Right ventricle myocardium superior (tissue), 1 donor: ENCODE results near the gene NKAPL. TPM values are rescaled to one million over a fixed set of nuclear protein-coding genes. Genes with fewer than 3 reads are reported as not detected.

Source experiments
- ATAC-seq: fragments of 200-7000 bp; cut with Tn5 transposase; one replicate; pipeline ENCODE4 v1.9.1; 2020; ENCODE audit warnings: mild to moderate bottlenecking; ENCODE audit not compliant: poor library complexity
- DNase-seq: peaks from one replicate; pipeline ENCODE4 v3.0.0-alpha.2; 2020
- intact Hi-C: fragments of 100-400 bp; cut with DNase I; formaldehyde crosslinking; loops from one replicate; pipeline ENCODE4 v1.11.2; 2022
- total RNA-seq: library from RNA; stranded (reverse); fragmentation: NEBNext Ultra II Directional; extraction: Animal tissue kit (Norgen Biotek cat#: 25700); gene quantifications from one replicate; pipeline ENCODE4 v1.2.1, GENCODE V29; 2021
- donor health status: DM: no; HTN: yes; CAD: no; lungs with severe emphysema.

The NKAPL gene
- total RNA-seq, 1 donor from 2014 or later: 5.1 TPM

DNA sequence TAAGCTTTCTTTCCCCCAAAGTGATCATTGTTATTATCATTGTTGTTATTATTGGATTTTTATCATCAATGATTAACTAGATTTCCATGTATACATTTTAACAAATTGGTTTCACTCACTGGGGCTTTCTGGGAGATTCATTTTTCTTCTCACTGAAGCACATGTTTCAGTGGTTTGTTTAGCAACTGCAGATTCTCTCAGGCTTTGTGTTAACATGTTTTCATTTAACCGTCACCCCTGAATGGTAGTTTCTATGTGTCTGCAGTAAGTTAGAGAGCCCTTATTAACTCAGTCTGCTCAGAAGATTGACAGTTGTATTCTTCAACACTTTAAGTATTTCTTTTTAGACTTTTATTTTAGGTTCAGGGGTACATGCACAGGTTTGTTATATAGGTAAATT is 19.5 kb upstream of the NKAPL start:
- no peak for DNase-seq
- intact Hi-C loops: no loop called here
- no peak for ATAC-seq

- intact Hi-C loops: no loop called here
- no peak for DNase-seq
- ATAC-seq: no peak
Observed at GRCh38 chr6:28240471-28240870, 18.6 kb upstream of the NKAPL start.

GRCh38 chr6:28243946-28244345 is 15.2 kb upstream of the NKAPL start:
- no peak for ATAC-seq
- intact Hi-C loops: no loop called here
- DNase-seq: no peak

DNA sequence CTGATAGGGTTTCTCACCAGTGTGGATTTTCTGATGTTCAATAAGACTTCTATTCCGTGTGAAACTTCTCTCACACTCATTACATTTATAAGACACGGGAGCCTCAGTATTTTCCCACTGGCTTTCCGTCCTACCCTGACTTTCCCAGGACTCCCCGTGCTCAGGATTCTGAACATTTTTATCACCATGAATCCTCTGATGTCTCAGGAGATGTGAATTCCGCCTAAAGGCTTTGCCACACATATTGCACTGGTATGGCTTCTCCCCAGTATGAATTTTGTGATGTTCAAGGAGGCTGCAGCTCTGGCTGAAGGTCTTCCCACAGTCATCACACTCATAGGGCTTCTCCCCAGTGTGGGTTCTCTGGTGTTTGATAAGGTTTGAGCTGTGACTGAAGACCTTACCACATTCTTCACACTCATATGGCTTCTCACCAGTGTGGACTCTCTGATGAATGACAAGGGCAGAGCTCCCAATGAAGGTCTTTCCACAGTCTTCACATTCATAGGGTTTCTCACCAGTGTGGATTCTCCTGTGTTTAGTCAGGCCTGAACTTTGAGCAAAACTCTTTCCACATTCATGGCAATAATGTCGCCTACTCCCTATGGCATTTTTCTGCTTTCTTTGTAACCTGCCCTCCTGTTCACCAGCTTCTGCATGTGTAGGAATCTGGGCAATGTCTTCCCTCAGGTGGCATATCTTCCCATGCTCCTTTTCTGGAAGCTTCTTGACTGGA is 13.7 kb upstream of the NKAPL start:
- intact Hi-C loops: no loop called here
- ATAC-seq: no peak
- DNase-seq: no peak

- intact Hi-C loops: no loop called here
- no peak for ATAC-seq
- DNase-seq: no peak
Observed at GRCh38 chr6:28248916-28249315, 10.2 kb upstream of the NKAPL start.

- intact Hi-C loops: no loop called here
- no peak for ATAC-seq
Observed at GRCh38 chr6:28250747-28251146, 8.3 kb upstream of the NKAPL start.

GRCh38 chr6:28251661-28252008 is 7.5 kb upstream of the NKAPL start:
- peak; percentile 34 for ATAC-seq
- no peak for DNase-seq
- intact Hi-C loops: no loop called here

More at GRCh38 chr6:28250747-28251146, 8.3 kb upstream of the NKAPL start:
- DNase-seq: no peak

GRCh38 chr6:28252009-28252975 is 6.8 kb upstream of the NKAPL start, which contains the start of gene ZKSCAN4:
TSS of gene ZKSCAN4 (minus strand) at chr6:28252269. CDS start at chr6:28251980, 289 bp downstream.
- ATAC-seq (peak; percentile 99), DNase-seq (peak; percentile 73)
- intact Hi-C loops: no loop called here

- intact Hi-C loops: no loop called here
- no peak for ATAC-seq
- DNase-seq: no peak
Observed at GRCh38 chr6:28254121-28254519, 5.0 kb upstream of the NKAPL start.

GRCh38 chr6:28257042-28257441 is 2.1 kb upstream of the NKAPL start:
- ATAC-seq: no peak
- intact Hi-C loops: no loop called here
- DNase-seq: no peak

- ATAC-seq: no peak
- intact Hi-C loops: no loop called here
- DNase-seq: no peak
Observed at GRCh38 chr6:28263922-28264321, 4.8 kb downstream of the NKAPL start.

DNA sequence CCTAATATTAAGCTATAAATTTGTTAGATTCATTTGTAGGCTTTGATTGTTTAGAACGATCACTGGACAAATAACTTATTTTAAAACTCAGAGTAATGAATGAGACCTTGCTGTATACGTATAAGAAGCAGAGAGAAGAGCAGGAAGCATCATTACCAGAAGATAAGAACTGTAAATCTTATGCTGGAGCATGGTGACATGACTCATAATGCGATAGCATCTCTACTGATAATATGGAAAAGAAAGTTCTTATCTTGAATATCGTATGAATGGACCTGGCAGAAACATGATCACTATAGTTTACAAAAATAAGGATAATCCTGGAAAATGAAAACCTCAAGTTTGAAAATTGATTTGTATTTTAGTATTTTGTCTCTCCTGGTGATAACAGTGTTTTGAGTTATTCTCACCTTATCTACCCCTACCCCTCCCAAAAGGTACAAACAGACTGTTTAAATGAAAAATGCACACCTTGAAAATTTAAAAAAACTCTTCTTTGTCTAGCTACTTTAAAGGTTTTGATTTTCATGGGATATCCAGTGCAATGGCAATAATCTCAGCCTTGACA is 5.8 kb downstream of the NKAPL start:
- intact Hi-C loops: no loop called here
- ATAC-seq (no peak), DNase-seq (no peak)

GRCh38 chr6:28266563-28266961 is 7.5 kb downstream of the NKAPL start:
- intact Hi-C loops: no loop called here
- no peak for ATAC-seq
- no peak for DNase-seq

- DNase-seq: peak; percentile 91
- peak; percentile 99 for ATAC-seq
- intact Hi-C loops: no loop called here
Observed at GRCh38 chr6:28266962-28267694, 8.0 kb downstream of the NKAPL start, which contains the start of gene ZSCAN26. TSS of gene ZSCAN26 (plus strand) at chr6:28267143. CDS start at chr6:28271920, 4,777 bp downstream.

- ATAC-seq (no peak), DNase-seq (no peak)
- intact Hi-C loops: no loop called here
Observed at GRCh38 chr6:28267695-28268059, 8.6 kb downstream of the NKAPL start.

- DNase-seq: no peak
- no peak for ATAC-seq
- intact Hi-C loops: no loop called here
Observed at GRCh38 chr6:28269492-28269891, 10.4 kb downstream of the NKAPL start.

DNA sequence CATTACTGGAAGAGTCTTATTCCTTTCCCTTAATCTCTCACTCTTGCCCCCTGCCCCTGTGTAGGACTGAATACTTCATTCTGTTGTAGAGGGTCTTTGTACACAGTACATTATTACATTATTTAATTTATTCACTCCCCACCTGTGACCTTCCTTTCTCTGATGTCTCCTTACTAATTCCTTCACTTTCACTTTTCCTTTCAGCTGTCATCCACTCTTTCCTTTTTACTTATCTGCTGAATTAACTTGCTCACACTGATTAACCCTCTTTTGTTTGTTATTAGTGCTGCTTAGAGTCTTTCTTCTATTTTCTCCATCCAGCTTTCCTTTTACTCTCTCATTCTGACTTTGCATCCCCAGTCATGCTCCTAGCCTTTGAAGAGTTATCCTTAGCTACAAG is 15.8 kb downstream of the NKAPL start:
- intact Hi-C loops: no loop called here
- ATAC-seq (no peak), DNase-seq (no peak)

GRCh38 chr6:28277746-28278145 is 18.6 kb downstream of the NKAPL start:
- intact Hi-C loops: no loop called here
- no peak for ATAC-seq

More at GRCh38 chr6:28277746-28278145, 18.6 kb downstream of the NKAPL start:
- DNase-seq: no peak
